Activated T-cell treated with anti-CD3 and anti-CD28 coated beads, Interleukin-2, amount 50 U/mL, for 1 hour (primary cell): ENCODE results near the gene ZNF397.

Experiments
- DNase-seq: peaks from one replicate; pipeline ENCODE4 v3.0.0-alpha.2; 2020

Gene ZNF397

GRCh38 chr18:35247412-35248249 lies 6.8 kb downstream of the ZNF397 start:
- no peak for DNase-seq

GRCh38 chr18:35248429-35248828 lies 7.6 kb downstream of the ZNF397 start:
- no peak for DNase-seq

GRCh38 chr18:35252466-35252865 lies 11.6 kb downstream of the ZNF397 start:
- DNase-seq, result no peak

- DNase-seq, result no peak
Observed at GRCh38 chr18:35253655-35254287, 12.9 kb downstream of the ZNF397 start.

GRCh38 chr18:35256947-35257346 lies 16.1 kb downstream of the ZNF397 start:
- DNase-seq, result no peak

- DNase-seq, result no peak
Observed at GRCh38 chr18:35264409-35264808, 23.6 kb downstream of the ZNF397 start.

- DNase-seq, result peak; percentile 80
Observed at GRCh38 chr18:35267161-35267651, 26.4 kb downstream of the ZNF397 start.

- peak; percentile 31 for DNase-seq
Observed at GRCh38 chr18:35267809-35268208, 27.0 kb downstream of the ZNF397 start.

- DNase-seq, result no peak
Observed at GRCh38 chr18:35268821-35269220, 28.0 kb downstream of the ZNF397 start.

GRCh38 chr18:35271656-35272055 lies 30.8 kb downstream of the ZNF397 start:
- no peak for DNase-seq

GRCh38 chr18:35276267-35276666 lies 35.4 kb downstream of the ZNF397 start:
- DNase-seq, result no peak

- no peak for DNase-seq
Observed at GRCh38 chr18:35277633-35278032, 36.8 kb downstream of the ZNF397 start.

- no peak for DNase-seq
Observed at GRCh38 chr18:35278085-35278484, 37.3 kb downstream of the ZNF397 start.

GRCh38 chr18:35278969-35279368 lies 38.1 kb downstream of the ZNF397 start:
- DNase-seq, result no peak

- DNase-seq, result no peak
Observed at GRCh38 chr18:35282353-35282752, 41.5 kb downstream of the ZNF397 start.

- DNase-seq, result no peak
Observed at GRCh38 chr18:35283923-35284794, 43.3 kb downstream of the ZNF397 start.

GRCh38 chr18:35284841-35285240 lies 44.0 kb downstream of the ZNF397 start:
- DNase-seq, result no peak

GRCh38 chr18:35289293-35289692 lies 48.5 kb downstream of the ZNF397 start:
- DNase-seq, result no peak

GRCh38 chr18:35289727-35290093 lies 48.9 kb downstream of the ZNF397 start:
- no peak for DNase-seq

- peak; percentile 99 for DNase-seq
Observed at GRCh38 chr18:35290094-35290735, 49.4 kb downstream of the ZNF397 start, which contains the start of gene ZSCAN30. Gene ZSCAN30, minus strand, starts transcription at chr18:35290229. Its CDS starts 25,877 bp downstream, at chr18:35264352.

GRCh38 chr18:35291166-35291565 lies 50.3 kb downstream of the ZNF397 start:
- no peak for DNase-seq

- DNase-seq, result no peak
Observed at GRCh38 chr18:35296060-35296459, 55.2 kb downstream of the ZNF397 start.

GRCh38 chr18:35303610-35304009 lies 62.8 kb downstream of the ZNF397 start:
- no peak for DNase-seq
